Activated B cell treated with CpG ODN at 0.5 μM for 24 hours (primary cell): ENCODE results near the gene NLRC5. TPM values are rescaled to one million over a fixed set of nuclear protein-coding genes. Genes with fewer than 3 reads are reported as not detected.
A peak's percentile ranks its signal among the peaks of the same experiment; 100 is the strongest.

Experiments
- ATAC-seq: fragments of 200-7000 bp; cut with Tn5 transposase; one replicate; pipeline ENCODE4 v1.10.0; 2021; ENCODE audit warnings: low read depth, mild to moderate bottlenecking, moderate library complexity
- CTCF ChIA-PET: fragments of 350-600 bp; sonication (Branson Sonifier 250); formaldehyde crosslinking; loops from one replicate; lab custom pipeline; 2021; ENCODE audit warnings: antibody characterized with exemption; lab: Charles Lee
- POLR2A ChIA-PET: fragments of 350-600 bp; sonication (Branson Sonifier 250); formaldehyde crosslinking; loops from one replicate; lab custom pipeline; 2021; ENCODE audit warnings: antibody characterized with exemption; lab: Charles Lee
- DNase-seq: peaks from one replicate; pipeline ENCODE4 v3.0.0; 2022
- H3K27ac Mint-ChIP-seq: one replicate; pipeline ENCODE4 v1.8.0; 2020; ENCODE audit warnings: mixed read lengths
- H3K27me3 Mint-ChIP-seq: one replicate; pipeline ENCODE4 v1.8.0; 2021; ENCODE audit warnings: mixed read lengths
- H3K36me3 Mint-ChIP-seq: one replicate; pipeline ENCODE4 v1.8.0; 2021; ENCODE audit warnings: low read depth, mixed read lengths
- H3K4me1 Mint-ChIP-seq: one replicate; pipeline ENCODE4 v1.8.0; 2021; ENCODE audit warnings: mixed read lengths
- H3K4me3 Mint-ChIP-seq: one replicate; pipeline ENCODE4 v1.8.0; 2020; ENCODE audit warnings: mild to moderate bottlenecking, mixed read lengths
- H3K9me3 Mint-ChIP-seq: one replicate; pipeline ENCODE4 v1.8.0; 2020; ENCODE audit warnings: mixed read lengths
- intact Hi-C: fragments of 100-400 bp; cut with micrococcal nuclease; formaldehyde crosslinking; loops from one replicate; pipeline ENCODE4 v1.15.1; 2024
- total RNA-seq: library from RNA; stranded (reverse); gene quantifications from 2 replicates; pipeline ENCODE4 v1.2.3, GENCODE V29; 2022
- TF ChIP-seq, protein P1 (sequence below): fragments of 200-600 bp; IDR thresholded peaks from one replicate; pipeline ENCODE4 v1.8.0; 2022; ENCODE audit warnings: antibody characterized with exemption, mild to moderate bottlenecking

NLRC5 gene
- total RNA-seq, 1 donor from 2014 or later, result 372 TPM

DNA sequence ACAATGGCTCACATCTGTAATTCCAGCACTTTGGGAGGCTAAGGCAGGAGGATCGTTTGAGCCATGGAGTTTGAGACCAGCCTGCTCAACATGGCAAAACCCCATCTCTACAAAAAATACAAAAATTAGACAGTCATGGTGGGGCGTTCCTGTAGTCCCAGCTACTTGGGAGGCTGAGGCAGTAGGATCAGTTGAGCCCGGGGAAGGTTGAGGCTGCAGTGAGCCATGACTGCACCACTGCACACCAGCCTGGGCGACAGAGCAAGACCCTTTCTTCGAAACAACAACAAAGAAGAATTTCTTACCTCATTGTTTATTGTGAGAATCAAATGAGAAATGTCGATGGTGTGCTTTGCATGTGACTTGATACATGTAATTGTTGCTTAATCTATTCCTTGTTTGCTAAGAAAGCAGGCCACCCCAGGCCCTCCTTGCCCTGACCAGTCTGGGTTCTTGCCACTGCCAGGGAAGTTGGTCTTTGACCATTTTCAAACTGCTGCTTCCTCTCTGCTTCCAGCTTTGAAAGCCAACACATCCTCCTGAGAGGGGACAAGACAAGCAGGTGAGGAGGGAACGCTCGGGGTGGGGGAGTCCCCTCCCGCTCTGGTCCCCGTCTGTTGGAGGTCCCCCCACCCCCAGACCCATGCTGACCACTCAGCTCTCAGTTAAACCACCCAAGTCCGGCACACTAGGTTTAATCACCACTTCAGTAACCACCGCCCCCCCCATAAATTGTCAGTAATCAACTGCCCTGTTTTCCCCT, 55.8 kb downstream of the NLRC5 start:
- Mint-ChIP-seq H3K4me1 (peaks cover 91% of the 10 kb centered on the region), H3K27me3 (no peaks in the 10 kb centered on the region), H3K36me3 (peaks cover 66% of the 10 kb centered on the region), H3K27ac (peak overlapping the region; percentile 92), H3K9me3 (no peaks in the 10 kb centered on the region), H3K4me3 (peak overlapping the region; percentile 68)
- POLR2A ChIA-PET, result interaction anchor here (0.6 to 3.7 kb wide), 28 partner anchors 11 to 141 kb away, joined by 3 to 57 read pairs (median 5); partner anchors contain the start of genes HERPUD1, NLRC5, PSME3IP1 and RSPRY1
- no peak for ATAC-seq
- CTCF ChIA-PET, result interaction anchor here (0.7 to 3.7 kb wide), 14 partner anchors 12 to 252 kb away, joined by 3 to 108 read pairs (median 5); partner anchors contain the start of genes CETP and NLRC5
- TF ChIP-seq, protein P1, sequence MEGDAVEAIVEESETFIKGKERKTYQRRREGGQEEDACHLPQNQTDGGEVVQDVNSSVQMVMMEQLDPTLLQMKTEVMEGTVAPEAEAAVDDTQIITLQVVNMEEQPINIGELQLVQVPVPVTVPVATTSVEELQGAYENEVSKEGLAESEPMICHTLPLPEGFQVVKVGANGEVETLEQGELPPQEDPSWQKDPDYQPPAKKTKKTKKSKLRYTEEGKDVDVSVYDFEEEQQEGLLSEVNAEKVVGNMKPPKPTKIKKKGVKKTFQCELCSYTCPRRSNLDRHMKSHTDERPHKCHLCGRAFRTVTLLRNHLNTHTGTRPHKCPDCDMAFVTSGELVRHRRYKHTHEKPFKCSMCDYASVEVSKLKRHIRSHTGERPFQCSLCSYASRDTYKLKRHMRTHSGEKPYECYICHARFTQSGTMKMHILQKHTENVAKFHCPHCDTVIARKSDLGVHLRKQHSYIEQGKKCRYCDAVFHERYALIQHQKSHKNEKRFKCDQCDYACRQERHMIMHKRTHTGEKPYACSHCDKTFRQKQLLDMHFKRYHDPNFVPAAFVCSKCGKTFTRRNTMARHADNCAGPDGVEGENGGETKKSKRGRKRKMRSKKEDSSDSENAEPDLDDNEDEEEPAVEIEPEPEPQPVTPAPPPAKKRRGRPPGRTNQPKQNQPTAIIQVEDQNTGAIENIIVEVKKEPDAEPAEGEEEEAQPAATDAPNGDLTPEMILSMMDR, result no peak
- DNase-seq, result no peak
- intact Hi-C loops, result loop anchor here (1.0 to 10.0 kb wide), 5 partner anchors 37 to 623 kb away; partner anchors contain the start of gene CCDC102A

DNA sequence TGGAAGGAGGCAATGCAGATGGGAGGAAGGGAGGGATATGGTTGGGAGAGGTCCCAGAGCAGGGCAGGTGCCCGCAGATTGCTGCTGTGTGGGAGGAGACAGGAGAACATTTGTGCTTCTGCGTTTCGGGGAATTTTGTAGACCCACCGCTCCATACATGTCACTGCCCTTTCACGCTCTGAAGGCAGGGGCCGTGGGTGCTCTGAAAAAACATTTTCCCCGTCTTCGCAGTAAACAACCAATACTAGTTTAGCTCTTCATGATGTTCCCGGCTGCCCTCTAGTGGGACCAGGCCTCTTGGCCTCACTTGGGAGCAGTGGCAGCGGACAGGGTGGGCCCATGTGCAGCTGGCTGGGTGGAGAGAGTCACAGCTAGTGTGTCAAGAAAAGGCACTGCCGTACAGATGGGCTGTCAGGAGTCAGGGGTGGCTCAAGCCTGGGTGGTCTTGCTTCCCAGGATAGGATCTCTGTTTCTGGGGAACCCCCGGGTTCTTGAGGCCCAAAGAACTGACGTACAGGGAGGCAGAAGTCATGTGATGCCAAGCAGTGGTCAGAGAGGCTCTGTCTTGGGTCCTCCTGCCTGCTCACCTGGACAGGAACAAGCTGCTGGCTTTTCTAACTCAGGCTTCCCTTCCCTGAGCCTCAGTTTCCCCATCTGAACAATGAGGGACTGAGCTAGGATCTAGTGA, 56.5 kb downstream of the NLRC5 start:
- Mint-ChIP-seq H3K4me1 (peaks cover 87% of the 10 kb centered on the region), H3K27ac (peak overlapping the region; percentile 92), H3K9me3 (no peaks in the 10 kb centered on the region), H3K36me3 (peaks cover 67% of the 10 kb centered on the region), H3K4me3 (peak overlapping the region; percentile 68), H3K27me3 (no peaks in the 10 kb centered on the region)
- TF ChIP-seq, protein P1, result no peak
- CTCF ChIA-PET, result interaction anchor here (0.7 to 3.7 kb wide), 19 partner anchors 13 to 253 kb away, joined by 3 to 108 read pairs (median 5); partner anchors contain the start of genes CETP and NLRC5
- POLR2A ChIA-PET, result interaction anchor here (0.6 to 3.7 kb wide), 28 partner anchors 10 to 172 kb away, joined by 3 to 57 read pairs (median 5); partner anchors contain the start of genes HERPUD1, NLRC5, PSME3IP1 and RSPRY1
- peak; percentile 57 for DNase-seq
- intact Hi-C loops, result loop anchor here (1.0 to 10.0 kb wide), 4 partner anchors 82 to 489 kb away; partner anchors contain the start of gene CCDC102A
- ATAC-seq, result peak; percentile 25

DNA sequence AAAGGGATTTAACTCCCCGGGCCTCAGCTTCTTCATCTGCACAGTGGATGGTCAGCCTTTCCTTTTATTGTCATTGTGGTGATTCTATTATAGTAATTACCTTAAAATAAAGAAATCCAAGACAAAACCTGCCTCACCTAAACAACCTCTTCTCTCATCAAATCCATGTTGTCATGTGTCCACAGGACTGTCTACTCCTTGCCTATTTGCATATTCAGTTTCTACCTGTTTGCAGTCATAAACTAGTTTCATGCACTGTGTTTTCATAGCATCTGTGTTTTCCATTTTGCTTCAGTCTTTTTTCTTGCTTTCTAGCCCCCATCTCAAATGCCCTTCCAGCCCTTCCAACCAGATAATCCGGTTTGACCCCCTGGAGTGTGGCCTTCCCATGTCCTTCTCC, 58.7 kb downstream of the NLRC5 start:
- intact Hi-C loops, result loop anchor here (10.0 kb wide), 1 partner anchor 487 kb away; the partner anchor contains the start of gene CCDC102A
- Mint-ChIP-seq H3K4me1 (peaks cover 82% of the 10 kb centered on the region), H3K4me3 (peak overlapping the region; percentile 20), H3K27ac (peak overlapping the region; percentile 92), H3K9me3 (no peaks in the 10 kb centered on the region), H3K36me3 (peaks cover 76% of the 10 kb centered on the region), H3K27me3 (no peaks in the 10 kb centered on the region)
- ATAC-seq (no peak), DNase-seq (no peak)
- CTCF ChIA-PET, result no interaction called here
- POLR2A ChIA-PET, result interaction anchor here (1.0 kb wide), 1 partner anchor 56 kb away, joined by 4 read pairs; no protein-coding TSS in a partner anchor
- TF ChIP-seq, protein P1, result no peak

DNA sequence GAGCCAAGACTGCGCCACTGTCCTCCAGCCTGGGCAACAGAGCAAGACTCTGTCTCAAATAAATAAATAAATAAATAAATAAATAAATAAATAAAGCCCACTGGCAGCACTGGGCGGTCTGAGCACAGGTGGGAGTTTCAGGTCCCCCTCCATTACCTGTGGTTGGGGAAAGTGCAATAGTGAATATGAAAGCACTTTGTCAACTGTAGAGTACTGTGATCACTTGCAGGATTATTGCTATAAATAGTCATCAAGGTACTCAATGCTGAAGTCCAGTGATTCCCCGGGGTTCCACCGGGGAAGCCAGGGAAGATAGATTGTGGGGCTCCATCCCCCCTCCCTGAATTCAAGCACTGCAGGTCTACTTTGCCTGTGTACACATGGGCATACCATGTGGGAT, 60.3 kb downstream of the NLRC5 start:
- no peaks in the 10 kb centered on the region for H3K9me3 Mint-ChIP-seq
- TF ChIP-seq, protein P1, result no peak
- H3K4me1 Mint-ChIP-seq, result peaks cover 68% of the 10 kb centered on the region
- ATAC-seq, result no peak
- ChIA-PET POLR2A (interaction anchor here (1.2 kb wide), 1 partner anchor 180 kb away, joined by 3 read pairs; no protein-coding TSS in a partner anchor), CTCF (interaction anchor here (1.1 kb wide), 1 partner anchor 86 kb away, joined by 3 read pairs; no protein-coding TSS in a partner anchor)
- peak overlapping the region; percentile 78 for H3K27ac Mint-ChIP-seq
- peak overlapping the region; percentile 76 for H3K4me3 Mint-ChIP-seq
- intact Hi-C loops, result loop anchor here (10.0 kb wide), 1 partner anchor 485 kb away; the partner anchor contains the start of gene CCDC102A
- no peak for DNase-seq
- peaks cover 77% of the 10 kb centered on the region for H3K36me3 Mint-ChIP-seq
- no peaks in the 10 kb centered on the region for H3K27me3 Mint-ChIP-seq
